ENCODE results near the gene BLOC1S5.

DNA sequence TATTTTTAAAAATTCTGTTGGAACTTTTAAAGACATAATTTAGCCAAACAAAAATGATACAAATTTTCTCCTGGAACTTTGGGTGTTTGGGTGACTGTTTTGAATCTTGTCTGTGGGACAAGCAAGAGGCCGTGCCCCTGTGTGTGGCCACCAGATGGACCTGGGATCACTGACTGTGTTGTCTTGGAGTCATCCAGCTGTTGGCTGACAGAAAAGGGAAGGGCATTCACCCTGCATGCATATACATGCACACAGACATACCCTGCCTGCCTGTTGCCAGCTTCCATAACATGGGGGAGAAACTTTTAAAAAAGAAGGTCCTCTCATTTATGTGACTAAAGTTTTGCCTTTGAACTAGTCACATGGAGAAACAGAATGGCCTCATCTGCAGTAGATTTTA, 72.7 kb downstream of the BLOC1S5 start:
- TF ChIP-seq CTCF (IDR thresholded peaks at IDR 0.05) (no peak), POLR2A (IDR thresholded peaks at IDR 0.05) (no peak)

All from testis (tissue), 2 donors.